Measurements from ENCODE around the gene DLST. TPM values are rescaled to one million over a fixed set of nuclear protein-coding genes. Genes with fewer than 3 reads are reported as not detected.

DLST gene
- total RNA-seq, 1 experiment from 2014 or later, result 145 TPM

- H3K4me1 ChIP-seq (ENCODE audit: insufficient read depth, low read length, poor library complexity, severe bottlenecking), result no peaks in the 10 kb centered on the region
- intact Hi-C loops (cut with micrococcal nuclease; ENCODE audit: unreplicated experiment), result no loop called here
- BruUV-seq (replicated peaks), result TSS peak; percentile 14
- no peaks in the 10 kb centered on the region for H3K27me3 ChIP-seq (replicated peaks; ENCODE audit: insufficient read depth, low read depth, low read length, poor library complexity)
- no peak for DNase-seq (ENCODE audit: low spot score)
- no peak overlapping the region for H3K4me3 ChIP-seq (ENCODE audit: low read depth, low read length, poor library complexity, severe bottlenecking)
- CTCF ChIA-PET, result no interaction called here
- POLR2A ChIA-PET (ENCODE audit: low non-redundant PET), result no interaction called here
- H3K9me3 ChIP-seq (ENCODE audit: low read depth, low read length, poor library complexity, severe bottlenecking), result no peaks in the 10 kb centered on the region
- H3K36me3 ChIP-seq (ENCODE audit: insufficient read depth, low read length, poor library complexity, severe bottlenecking), result peaks cover 20% of the 10 kb centered on the region
- no peak for TF ChIP-seq CTCF (conservative IDR thresholded peaks at IDR 0.05; ENCODE audit: low read depth, low read length)
- TF ChIP-seq EZH2 (IDR thresholded peaks at IDR 0.05; ENCODE audit: borderline replicate concordance, low read depth, low read length, poor library complexity, severe bottlenecking), result no peak
- no peak overlapping the region for H3K27ac ChIP-seq (ENCODE audit: low read depth, low read length, poor library complexity, severe bottlenecking)
These were observed 46.0 kb upstream of the DLST start for GRCh38 chr14:74835645-74836250.

- H3K4me1 ChIP-seq (ENCODE audit: insufficient read depth, low read length, poor library complexity, severe bottlenecking), result no peaks in the 10 kb centered on the region
- H3K36me3 ChIP-seq (ENCODE audit: insufficient read depth, low read length, poor library complexity, severe bottlenecking), result peaks cover 15% of the 10 kb centered on the region
- H3K9me3 ChIP-seq (ENCODE audit: low read depth, low read length, poor library complexity, severe bottlenecking), result no peaks in the 10 kb centered on the region
- H3K27ac ChIP-seq (ENCODE audit: low read depth, low read length, poor library complexity, severe bottlenecking), result no peak overlapping the region
- POLR2A ChIA-PET (ENCODE audit: low non-redundant PET), result interaction anchor here (0.6 kb wide), 1 partner anchor 343 kb away, joined by 4 read pairs; the partner anchor contains the start of gene NPC2
- CTCF ChIA-PET, result no interaction called here
- no peaks in the 10 kb centered on the region for H3K27me3 ChIP-seq (replicated peaks; ENCODE audit: insufficient read depth, low read depth, low read length, poor library complexity)
- TF ChIP-seq CTCF (conservative IDR thresholded peaks at IDR 0.05; ENCODE audit: low read depth, low read length) (no peak), EZH2 (IDR thresholded peaks at IDR 0.05; ENCODE audit: borderline replicate concordance, low read depth, low read length, poor library complexity, severe bottlenecking) (no peak)
- intact Hi-C loops (cut with micrococcal nuclease; ENCODE audit: unreplicated experiment), result no loop called here
- no peak overlapping the region for H3K4me3 ChIP-seq (ENCODE audit: low read depth, low read length, poor library complexity, severe bottlenecking)
- no TSS peak for BruUV-seq (replicated peaks)
- DNase-seq (ENCODE audit: low spot score), result no peak
These were observed 45.3 kb upstream of the DLST start for GRCh38 chr14:74836251-74836960.

- Histone ChIP-seq H3K4me1 (ENCODE audit: insufficient read depth, low read length, poor library complexity, severe bottlenecking) (no peaks in the 10 kb centered on the region), H3K27me3 (replicated peaks; ENCODE audit: insufficient read depth, low read depth, low read length, poor library complexity) (no peaks in the 10 kb centered on the region), H3K36me3 (ENCODE audit: insufficient read depth, low read length, poor library complexity, severe bottlenecking) (peaks cover 12% of the 10 kb centered on the region), H3K4me3 (ENCODE audit: low read depth, low read length, poor library complexity, severe bottlenecking) (no peak overlapping the region), H3K9me3 (ENCODE audit: low read depth, low read length, poor library complexity, severe bottlenecking) (no peaks in the 10 kb centered on the region), H3K27ac (ENCODE audit: low read depth, low read length, poor library complexity, severe bottlenecking) (no peak overlapping the region)
- BruUV-seq (replicated peaks), result no TSS peak
- no peak for TF ChIP-seq CTCF (conservative IDR thresholded peaks at IDR 0.05; ENCODE audit: low read depth, low read length)
- TF ChIP-seq EZH2 (IDR thresholded peaks at IDR 0.05; ENCODE audit: borderline replicate concordance, low read depth, low read length, poor library complexity, severe bottlenecking), result no peak
- intact Hi-C loops (cut with micrococcal nuclease; ENCODE audit: unreplicated experiment), result no loop called here
- CTCF ChIA-PET, result no interaction called here
- POLR2A ChIA-PET (ENCODE audit: low non-redundant PET), result no interaction called here
- no peak for DNase-seq (ENCODE audit: low spot score)
These were observed 43.5 kb upstream of the DLST start for GRCh38 chr14:74838166-74838565.

All from A673 (cell line).